GM18870 (cell line): Measurements from ENCODE around the gene MARF1.
"Not testable (repeated sequence)": the region's sequence is repeated elsewhere in the genome, so short reads cannot be mapped to it uniquely, and the experiment has no call there.

Source experiments
- ATAC-seq: cut with Tn5 transposase; IDR thresholded peaks from one replicate; pipeline ENCODE4 v1.9.1; 2021; ENCODE audit warnings: moderate library complexity; ENCODE audit not compliant: unreplicated experiment

MARF1 gene

GRCh38 chr16:15631730-15632409 lies 11.1 kb downstream of the MARF1 start:
- ATAC-seq: no peak

- ATAC-seq: no peak
Measured at GRCh38 chr16:15621889-15622288, 21.1 kb downstream of the MARF1 start.

- ATAC-seq: no peak
Measured at GRCh38 chr16:15621456-15621855, 21.5 kb downstream of the MARF1 start.

GRCh38 chr16:15620611-15621195 lies 22.3 kb downstream of the MARF1 start:
- ATAC-seq: no peak

GRCh38 chr16:15618392-15618791 lies 24.6 kb downstream of the MARF1 start:
- no peak for ATAC-seq

- no peak for ATAC-seq
Measured at GRCh38 chr16:15617901-15618300, 25.1 kb downstream of the MARF1 start.

- no peak for ATAC-seq
Measured at GRCh38 chr16:15616475-15617165, 26.3 kb downstream of the MARF1 start.

- no peak for ATAC-seq
Measured at GRCh38 chr16:15616012-15616411, 26.9 kb downstream of the MARF1 start.

GRCh38 chr16:15613676-15614075 lies 29.3 kb downstream of the MARF1 start:
- no peak for ATAC-seq

GRCh38 chr16:15611610-15612009 lies 31.3 kb downstream of the MARF1 start:
- ATAC-seq: no peak

GRCh38 chr16:15610369-15610871 lies 32.5 kb downstream of the MARF1 start:
- no peak for ATAC-seq

- no peak for ATAC-seq
Measured at GRCh38 chr16:15609286-15609649, 33.7 kb downstream of the MARF1 start.

- ATAC-seq: no peak
Measured at GRCh38 chr16:15608398-15609285, 34.3 kb downstream of the MARF1 start.

- ATAC-seq: no peak
Measured at GRCh38 chr16:15607700-15608396, 35.1 kb downstream of the MARF1 start.

- ATAC-seq: not testable (repeated sequence)
Measured at GRCh38 chr16:15607221-15607699, 35.7 kb downstream of the MARF1 start.

GRCh38 chr16:15606518-15607220 lies 36.3 kb downstream of the MARF1 start:
- no peak for ATAC-seq

- no peak for ATAC-seq
Measured at GRCh38 chr16:15605839-15606517, 37.0 kb downstream of the MARF1 start.

- no peak for ATAC-seq
Measured at GRCh38 chr16:15604460-15605440, 38.2 kb downstream of the MARF1 start.
